Putamen (tissue), 1 donor: Measurements from ENCODE around the gene MCM8.
"Not testable (repeated sequence)": the region's sequence is repeated elsewhere in the genome, so short reads cannot be mapped to it uniquely, and the experiment has no call there.

Source experiments
- DNase-seq: peaks from one replicate; pipeline ENCODE4 v3.0.0-alpha.2; 2016; ENCODE audit warnings: low spot score

The MCM8 gene

DNA sequence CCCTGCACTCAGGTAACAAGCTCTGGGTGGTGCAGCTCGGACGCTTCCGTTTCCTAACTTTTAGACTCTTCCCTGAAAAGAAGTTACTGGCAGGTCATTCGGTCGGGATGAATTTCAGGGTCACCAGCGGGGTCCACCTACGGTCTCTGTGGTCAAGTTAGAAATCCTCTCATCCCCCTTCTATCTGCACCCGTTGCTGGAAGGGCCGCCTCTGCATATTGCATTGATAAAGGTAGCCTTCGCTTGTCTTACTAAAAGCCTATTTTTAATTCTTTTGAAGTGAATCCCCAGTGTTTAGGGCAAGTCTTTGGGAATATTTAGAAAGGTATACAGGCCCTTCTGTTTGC lies 56.1 kb downstream of the MCM8 start:
- no peak for DNase-seq

DNA sequence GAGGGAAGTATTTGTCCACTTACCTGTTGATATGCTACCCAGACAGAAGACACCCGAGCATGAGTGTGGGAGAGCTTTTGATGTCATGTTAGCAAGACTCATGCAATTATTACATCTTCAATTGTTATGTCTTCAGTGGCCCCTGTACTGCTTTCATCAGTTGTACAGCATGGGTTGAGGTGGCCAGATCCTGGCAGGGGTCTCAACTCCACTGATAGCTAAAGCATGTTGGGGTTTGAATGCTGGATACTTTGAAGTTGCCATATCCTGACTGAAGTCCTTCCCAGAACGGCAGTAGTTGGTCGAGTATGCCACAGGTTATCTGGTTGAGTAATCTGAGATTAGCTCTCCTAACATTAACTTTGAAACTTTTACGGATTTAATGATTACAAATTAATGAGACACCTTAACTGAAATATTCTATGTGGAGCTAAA lies 56.7 kb downstream of the MCM8 start:
- no peak for DNase-seq

DNA sequence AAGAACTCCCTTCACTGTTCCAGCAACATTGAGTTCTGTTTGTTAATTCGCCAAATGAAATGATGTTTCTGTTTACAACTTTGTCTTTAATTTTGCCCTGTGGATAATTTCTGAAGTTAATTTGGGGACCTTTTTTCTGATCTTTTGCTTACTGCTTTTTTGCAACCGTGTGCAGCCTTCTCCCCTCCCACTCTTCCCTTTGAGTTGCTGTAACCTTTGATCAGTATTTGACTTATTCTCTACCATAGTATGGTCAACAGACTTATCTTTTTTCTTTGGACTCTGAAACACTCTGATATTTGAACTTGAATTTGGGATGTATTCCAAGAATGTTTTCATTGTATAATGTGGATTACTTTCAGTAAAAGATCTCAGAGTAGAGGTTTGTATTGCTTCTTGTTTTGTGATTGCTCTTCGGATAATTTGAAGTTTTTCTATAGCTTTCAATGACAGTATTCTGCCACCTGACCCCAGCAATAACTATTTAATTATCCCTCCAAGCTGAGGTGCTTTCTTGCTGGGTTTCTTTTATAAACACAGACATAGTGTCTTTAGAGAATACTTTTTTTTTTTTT lies 57.2 kb downstream of the MCM8 start:
- DNase-seq = no peak

DNA sequence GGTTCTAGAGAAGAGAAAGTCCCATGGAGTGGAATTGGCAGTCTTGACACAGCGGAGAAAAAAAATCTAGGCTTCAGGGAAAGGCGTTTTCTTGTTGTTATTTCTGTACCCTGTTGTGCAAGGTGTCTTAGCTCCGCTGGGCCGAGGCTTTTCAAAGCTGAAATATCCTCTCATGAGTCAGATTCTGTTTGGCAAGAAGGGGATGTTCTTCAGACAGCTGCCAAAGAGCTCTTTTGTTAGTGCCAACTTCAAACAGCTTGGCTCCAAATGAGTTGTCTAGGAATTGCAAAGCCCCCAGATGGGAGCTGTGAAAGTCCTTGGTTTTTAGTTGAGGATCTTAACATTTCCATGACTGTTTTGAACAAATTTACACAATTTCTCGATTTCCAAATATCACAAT lies 57.8 kb downstream of the MCM8 start:
- DNase-seq = peak; percentile 17

DNA sequence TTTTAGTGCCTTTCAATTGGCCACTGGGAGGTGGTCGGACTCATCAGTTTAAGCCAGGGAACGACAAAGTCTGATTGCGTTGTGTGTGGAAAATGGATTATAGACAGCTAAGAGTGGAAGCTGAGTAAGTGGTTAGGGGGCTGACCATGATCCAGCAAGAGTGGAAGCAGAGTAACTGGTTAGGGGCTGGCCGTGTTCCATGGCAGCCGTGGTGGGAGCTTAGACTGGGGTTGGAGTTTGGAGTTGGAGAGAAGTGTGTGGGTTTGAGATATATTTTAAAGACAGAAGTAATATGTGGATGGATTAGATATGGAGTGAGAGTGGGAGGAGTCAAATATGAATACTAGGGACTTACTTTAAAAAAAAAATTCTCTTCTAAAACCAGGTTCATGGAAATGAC lies 61.7 kb downstream of the MCM8 start:
- no peak for DNase-seq

DNA sequence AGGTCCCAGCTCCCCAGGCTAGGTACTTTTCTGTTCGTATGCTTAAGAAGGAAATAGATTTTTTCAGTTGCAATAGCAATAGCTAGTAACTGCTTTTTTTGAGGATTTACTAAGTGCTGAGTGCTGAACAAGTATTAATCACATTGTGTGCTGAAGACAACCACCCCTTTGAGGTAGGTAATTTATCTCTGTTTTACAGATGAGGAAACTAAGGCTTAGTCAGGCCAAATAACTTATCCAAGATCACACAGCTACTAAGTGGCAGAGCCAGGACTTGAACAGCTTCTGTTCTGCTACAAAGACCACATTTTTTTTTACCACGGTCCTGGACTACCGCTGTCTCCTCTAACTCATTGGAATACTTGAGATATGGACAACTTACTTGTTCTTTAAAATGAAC lies 63.6 kb downstream of the MCM8 start:
- DNase-seq = no peak

DNA sequence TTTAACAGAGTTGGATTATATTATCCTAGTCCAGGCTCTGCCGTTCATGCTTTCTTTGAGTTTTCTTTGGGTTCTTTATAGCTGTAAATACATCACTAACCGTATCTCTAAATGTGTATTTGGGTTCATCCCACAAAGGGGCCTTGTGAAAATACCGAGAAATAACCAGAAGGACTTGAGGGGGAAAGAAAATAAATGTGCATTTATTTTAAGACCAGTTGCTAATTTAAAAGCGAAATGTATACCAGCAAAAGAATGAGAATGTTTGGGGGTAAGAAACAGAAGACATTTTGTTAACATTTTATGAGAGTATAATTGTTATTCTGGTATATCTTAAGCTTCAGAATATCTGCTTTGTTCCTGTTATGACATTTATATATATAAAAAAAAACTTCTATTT lies 64.5 kb downstream of the MCM8 start:
- DNase-seq = no peak

DNA sequence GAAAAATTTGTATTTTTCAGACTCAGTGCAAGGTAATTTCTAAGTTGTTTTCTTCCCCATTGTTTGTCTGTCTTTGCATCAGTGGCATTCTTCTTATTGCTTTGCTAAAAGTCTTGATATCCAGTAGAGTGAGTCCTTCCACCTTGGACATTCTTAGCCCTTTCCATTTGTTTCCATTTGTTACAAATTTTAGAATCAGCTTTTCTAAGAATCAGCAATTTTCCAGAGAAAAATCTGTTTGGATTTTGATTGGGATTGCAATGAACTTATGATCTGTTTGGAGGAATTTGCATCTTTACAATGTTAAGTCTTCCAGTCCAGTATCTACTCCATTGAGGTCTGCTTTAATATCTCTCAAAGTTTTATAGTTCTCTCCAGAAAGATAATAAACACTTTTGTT lies 67.0 kb downstream of the MCM8 start:
- DNase-seq = no peak

DNA sequence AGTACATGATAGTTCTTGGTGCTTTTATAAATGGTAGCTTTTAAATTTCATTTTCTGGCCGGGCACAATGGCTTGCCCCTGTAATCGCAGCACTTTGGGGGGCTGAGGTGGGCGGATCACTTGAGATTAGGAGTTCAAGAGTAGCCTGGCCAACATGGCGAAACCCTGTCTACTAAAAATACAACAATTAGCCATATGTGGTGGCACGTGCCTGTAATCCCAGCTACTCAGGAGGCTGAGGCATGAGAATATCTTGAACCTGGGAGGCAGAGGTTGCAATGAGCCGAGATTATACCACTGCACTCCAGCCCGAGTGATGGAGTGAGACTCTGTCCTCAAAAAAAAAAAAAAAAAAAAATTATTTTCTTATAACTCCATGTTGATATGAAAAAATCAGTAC lies 67.4 kb downstream of the MCM8 start:
- no peak for DNase-seq

DNA sequence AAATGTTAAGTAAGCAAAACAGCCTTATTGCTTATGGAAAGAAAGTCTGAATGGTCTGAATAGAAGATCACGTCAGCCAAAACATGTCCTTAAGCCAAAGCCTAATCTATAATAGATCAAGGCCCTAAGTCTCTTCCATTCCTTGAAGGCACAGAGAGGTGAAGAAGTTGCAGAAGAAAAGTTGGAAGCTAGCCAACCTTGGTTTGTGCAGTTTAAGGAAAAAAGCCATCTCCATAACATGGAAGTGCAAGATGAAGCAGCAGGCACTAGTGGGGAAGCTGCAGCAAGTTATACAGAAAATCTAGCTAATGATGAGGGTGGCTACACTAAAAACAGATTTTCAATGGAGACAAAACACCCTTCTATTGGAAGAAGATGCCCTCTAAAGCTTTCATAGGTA lies 74.3 kb downstream of the MCM8 start:
- no peak for DNase-seq

DNA sequence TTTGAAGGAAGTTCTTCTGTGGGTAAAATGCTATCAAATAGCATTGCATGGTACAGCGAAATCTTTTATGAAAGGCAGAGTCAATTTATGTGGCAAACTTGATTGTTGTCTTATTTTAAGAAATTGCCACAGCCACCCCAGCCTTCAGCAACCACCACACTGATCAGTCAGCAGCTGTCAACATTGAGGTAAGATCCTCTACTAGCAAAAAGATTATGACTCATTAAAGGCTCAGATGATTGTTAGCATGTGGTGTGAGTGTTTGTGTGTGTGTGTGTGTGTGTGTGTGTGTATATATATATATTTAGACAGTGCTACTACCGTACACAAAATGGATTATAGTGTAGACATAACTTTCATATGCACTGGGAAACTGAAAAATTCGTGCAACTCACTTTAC lies 75.6 kb downstream of the MCM8 start:
- DNase-seq = no peak

DNA sequence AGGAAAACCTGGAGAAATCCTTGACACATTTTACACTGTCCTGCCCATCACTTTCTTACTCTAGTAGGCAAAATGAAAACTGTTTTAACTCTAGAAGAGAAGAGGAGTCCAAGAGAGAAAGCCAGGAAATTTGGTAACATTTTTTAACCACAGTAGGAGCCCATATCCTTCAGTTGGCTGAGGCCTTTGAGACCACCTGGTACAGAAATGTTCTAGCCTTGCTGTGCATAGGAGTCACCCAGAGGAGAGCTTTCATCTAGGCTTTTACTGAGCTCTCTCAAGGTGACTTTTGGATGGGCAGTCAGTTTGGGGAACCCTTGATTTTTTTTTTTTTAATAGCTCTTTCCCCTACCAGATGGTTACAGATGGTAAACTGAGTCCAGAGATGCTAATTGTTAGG lies 78.4 kb downstream of the MCM8 start:
- DNase-seq = no peak

DNA sequence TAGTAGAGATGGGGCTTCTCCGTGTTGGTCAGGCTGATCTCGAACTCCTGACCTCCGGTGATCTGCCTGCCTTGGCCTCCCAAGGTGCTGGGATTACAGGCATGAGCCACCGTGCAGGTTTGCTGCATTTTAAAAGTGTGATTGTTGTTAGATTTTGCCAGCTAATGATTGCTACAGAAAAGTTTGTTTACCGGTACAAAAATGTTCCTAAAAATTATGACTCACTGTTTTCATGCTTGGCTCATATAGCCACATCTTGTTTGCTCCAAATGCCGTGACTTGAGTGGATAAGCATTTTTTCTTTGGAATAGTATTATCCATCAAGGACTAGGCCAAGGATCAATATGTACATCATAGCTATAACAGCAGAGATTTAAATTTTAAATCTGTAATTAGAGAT lies 79.1 kb downstream of the MCM8 start:
- no peak for DNase-seq

DNA sequence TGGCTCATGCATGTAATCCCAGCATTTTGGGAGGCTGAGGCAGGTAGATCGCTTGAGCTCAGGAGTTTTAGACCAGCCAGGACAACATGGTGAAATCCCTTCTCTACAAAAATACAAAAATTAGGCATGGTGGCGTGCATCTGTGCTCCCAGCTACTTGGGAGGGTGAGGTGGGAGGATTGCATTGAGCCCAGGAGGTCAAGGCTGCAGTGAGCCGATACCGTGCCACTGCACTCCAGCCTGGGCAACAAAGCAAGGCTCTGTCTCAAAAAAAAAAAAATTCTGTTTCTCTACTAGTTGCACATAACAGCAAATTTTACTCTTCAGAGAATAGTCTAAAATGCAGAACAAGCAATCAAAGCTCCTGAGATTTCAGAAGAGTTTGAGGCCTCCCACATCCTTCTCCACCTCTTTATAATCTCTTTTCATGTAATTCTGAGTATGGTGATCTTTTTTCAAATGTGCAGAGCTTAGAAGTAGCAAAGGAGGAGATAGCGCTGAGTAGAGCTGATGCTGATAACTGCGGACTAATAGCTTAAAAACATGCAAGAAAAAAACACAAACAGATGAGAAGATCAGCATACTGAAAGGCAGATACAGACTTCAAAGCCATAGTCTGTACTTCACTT lies 80.1 kb downstream of the MCM8 start:
- DNase-seq = peak; percentile 51

DNA sequence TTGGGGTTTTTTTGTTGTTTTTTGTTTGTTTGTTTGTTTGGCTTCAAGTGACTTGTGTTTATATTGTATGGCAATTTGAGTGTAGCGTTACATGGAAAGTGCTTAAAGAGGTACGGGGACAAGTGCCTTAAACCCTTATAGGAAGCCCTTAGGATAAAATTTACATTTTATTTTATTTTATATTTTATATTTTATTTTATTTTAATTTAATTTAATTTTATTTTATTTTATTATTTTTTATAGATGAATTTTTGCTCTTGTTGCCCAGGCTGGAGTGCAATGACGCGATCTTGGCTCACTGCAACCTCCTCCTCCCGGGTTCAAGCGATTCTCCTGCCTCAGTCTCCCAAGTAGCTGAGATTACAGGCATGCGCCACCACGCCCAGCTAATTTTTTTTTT lies 82.5 kb downstream of the MCM8 start:
- not testable (repeated sequence) for DNase-seq

DNA sequence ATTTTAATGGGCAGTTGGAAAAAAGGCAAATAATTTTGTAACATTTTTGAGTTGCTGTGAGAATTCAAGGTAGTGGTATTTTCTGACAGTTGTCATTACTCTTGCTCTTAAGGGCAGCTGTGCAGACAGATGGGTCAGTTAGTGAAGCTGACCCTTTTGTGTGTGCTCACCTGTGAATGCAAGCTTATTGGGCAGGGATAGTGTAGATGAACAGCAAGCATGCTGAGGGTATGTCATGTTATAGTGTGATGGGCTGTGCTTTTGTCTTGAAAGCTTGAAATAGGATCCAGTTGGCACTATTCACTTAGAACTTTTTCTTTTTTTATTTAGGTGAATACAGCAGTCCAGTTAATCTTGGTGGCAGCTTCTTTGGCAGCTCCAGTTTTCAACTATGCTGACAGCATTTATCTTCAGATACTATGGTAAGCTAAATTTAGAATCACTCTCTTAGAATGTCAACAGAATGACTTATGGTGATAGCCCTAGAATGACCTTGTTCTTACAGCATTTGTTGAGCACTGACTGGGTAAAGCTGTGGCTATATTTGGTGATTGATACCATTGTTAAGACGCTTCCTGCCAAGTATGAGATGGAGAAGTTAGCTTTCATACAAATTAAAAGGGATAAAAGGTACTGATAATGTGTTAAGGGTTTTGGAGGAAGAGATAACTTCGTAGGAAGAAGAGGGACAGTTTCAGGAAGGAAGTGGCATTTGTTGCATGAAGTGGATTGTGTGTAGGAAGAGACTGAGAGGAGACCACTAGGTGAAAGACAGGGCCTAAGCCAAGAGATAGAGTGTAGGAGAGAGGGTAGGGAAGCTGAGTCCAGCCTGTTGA lies 83.9 kb downstream of the MCM8 start:
- no peak for DNase-seq

DNA sequence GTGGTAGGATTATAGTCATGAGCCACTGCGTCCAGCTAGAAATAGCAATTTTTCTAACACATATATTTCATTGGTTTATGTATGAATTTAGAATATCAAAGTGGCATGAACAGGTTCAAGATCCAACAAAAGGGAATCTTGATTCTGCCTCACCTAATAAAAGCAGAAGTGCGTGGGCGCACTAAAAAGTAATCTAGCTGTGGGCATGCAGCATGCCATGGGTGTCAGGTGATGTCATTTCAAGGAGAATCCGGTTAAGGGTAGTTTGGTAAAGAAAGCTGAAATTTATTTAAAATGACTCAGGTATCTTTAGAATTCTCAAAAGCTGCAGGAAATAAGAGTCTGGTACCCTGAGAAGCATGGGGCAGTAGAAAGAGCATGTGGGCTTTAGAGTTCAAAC lies 85.8 kb downstream of the MCM8 start:
- no peak for DNase-seq

DNA sequence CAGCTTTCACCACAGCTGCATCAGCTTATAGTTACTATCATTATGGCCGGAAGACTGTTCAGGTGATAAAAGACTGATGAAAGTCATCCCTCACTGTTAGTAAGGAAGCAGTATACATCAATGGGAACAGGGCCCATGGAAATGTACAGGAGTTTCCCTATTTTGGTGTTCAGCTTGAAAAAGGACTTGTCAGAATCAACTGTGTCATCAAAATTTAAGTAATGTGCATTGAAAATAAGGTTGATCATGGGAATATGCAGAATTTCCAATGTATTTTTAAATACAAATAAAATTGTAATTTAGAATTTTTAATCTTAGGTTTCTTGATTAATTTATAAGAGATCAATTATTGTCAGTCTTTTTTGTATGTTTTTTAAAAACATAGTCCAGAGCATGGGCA lies 86.6 kb downstream of the MCM8 start:
- no peak for DNase-seq

DNA sequence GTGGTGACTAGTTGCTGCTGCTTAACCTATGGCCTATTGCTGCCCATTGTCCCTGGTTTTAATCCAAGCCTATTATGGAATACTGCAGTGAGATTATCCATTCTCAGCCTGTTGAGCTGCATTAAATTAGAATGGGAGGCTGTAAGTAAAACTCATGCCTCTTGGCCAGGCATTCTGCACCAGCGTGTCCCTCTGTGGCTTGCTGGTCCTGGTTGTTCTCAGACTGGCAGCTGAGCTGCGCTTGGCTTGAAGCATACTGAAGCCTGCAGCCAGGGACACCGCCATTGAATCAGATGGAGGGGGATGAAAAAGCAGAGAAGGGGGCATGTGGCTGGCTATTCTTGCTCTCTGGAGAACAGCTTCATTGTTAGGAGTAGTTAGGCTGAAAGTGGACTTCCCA lies 87.8 kb downstream of the MCM8 start:
- no peak for DNase-seq

DNA sequence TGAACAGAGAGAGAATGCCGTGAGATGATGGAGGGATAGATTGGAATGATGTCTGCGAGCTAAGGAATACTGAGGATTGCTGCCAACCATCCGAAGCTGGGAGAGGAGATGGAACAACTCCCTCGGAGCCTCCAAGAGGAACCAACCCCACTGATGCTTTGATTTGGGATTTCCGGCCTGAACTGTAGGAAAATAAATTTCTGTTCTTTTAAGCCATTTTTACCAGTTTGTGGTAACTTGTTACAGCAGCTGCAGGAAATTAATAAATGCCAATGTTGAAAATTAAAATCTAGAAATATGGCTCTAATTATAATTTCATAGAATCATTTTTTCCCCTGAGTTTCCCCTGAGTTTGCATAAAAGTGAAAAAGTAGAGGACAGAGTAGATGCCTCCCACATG lies 89.3 kb downstream of the MCM8 start:
- no peak for DNase-seq

DNA sequence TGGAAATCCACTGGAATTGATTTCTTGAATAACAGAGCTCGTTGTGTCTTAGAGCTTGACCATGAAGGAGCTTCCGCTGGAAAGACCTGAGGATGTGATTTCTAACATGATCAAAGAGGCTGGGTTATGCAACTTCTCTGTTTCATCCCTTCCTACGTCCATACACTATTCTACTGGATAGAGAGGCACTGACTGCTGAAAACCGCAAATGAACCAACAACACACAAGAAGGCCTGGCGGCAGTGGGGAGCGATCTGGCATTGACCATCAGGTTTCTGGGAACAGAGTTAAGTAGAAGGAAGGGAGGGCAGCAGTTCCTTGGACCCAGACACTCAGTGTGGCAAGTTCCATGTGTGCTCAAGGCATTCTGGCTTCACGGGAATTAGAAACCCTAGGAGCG lies 90.1 kb downstream of the MCM8 start:
- DNase-seq = no peak

DNA sequence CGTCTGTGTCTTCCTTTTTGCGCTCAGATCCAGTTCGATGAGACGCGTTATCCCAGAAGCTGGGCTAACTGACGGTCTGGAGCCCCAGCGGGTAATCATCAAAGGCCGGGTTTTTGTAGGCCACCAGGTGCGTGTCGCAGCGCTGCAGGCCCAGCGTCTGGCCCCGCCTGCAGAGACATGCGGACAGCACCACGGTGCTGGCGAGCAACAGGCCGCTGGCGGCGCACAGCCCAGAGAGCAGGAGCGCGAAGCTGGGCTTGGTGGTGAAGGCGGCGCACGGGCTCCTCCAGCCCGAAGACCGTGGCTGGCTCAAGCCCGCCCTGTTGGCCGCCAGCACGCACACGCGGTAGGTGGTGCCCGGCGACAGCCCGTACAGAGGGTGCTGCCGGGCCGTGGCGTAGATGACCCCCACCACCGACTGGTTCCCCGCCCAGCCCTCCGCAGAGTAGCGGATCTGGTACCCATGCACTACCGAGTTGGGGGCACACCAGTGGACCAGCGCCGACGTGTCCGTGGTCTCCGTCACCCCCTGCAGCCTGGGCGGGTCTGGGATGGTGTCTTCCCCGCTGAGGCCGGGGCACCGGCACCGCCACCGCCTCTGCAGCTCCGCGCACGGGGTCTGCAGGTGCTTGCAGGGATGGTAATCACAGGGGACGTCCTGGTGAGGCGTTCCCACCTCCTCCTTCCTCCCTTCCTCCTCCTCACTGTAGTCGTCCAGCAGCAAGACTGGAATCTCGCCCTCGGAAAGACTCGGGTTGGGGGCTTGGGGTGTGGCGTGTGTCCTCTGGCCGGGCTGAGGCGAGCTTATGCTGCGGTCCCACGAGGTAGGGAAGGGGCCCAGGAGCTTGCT lies 90.7 kb downstream of the MCM8 start:
- no peak for DNase-seq

DNA sequence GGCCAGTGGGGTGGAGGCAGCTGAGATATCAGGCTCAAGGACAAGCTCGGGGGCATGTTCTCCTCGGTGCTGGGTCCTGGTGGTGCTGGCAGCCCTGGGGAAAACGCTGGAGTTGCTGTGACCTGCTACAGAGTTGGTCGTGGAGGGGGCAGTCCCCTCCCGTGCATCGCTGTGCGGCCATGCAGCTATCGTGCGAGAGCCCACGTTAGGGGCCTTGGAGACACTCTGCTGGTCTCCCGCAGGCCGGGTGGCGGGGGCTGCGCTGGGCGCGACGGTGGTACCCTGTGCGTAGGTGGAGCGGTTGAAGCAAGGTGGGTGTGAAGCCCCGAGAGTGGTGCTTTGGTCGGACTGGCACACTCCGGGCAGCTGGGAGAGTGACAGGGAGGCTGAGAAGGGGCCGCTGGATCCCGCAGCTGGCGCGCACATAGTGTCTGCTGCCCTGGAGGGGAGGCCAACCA lies 91.4 kb downstream of the MCM8 start:
- DNase-seq = no peak
